Measurements from ENCODE around the gene ADARB2. TPM values are rescaled to one million over a fixed set of nuclear protein-coding genes. Genes with fewer than 3 reads are reported as not detected.

ADARB2 gene
- total and polyA plus RNA-seq, 4 donors = 0.22 to 1.3 (median 0.55) TPM

- 74 to 81% methylated on average over 29 of the region's 29 CpGs for WGBS, 2 donors
- Histone ChIP-seq H3K27ac (ENCODE audit: low read depth in 1 of 2, low read length in 1 of 2) (no peak overlapping the region), H3K27me3 (ENCODE audit: control insufficient read depth in 3 of 3, insufficient read depth in 3 of 3, low read length in 2 of 3) (no peaks in the 10 kb centered on the region), H3K36me3 (ENCODE audit: control insufficient read depth in 4 of 4, insufficient read depth in 4 of 4, low read length in 4 of 4) (no peaks in the 10 kb centered on the region), H3K9ac (ENCODE audit: insufficient read depth in 1 of 2, low read length in 2 of 2) (no peak overlapping the region), H3K4me3 (no peak overlapping the region), H3K4me1 (ENCODE audit: control insufficient read depth in 5 of 5, insufficient read depth in 5 of 5, low read length in 5 of 5) (no peaks in the 10 kb centered on the region), H3K9me3 (ENCODE audit: control insufficient read depth in 4 of 4, insufficient read depth in 3 of 4, low read length in 3 of 4) (peaks cover 0 to 3% (median 0%) of the 10 kb centered on the region in 4 donors)
- TF ChIP-seq CTCF (IDR thresholded peaks at IDR 0.05; ENCODE audit: control extremely low read depth, extremely low read depth) = no peak
- no peak for ATAC-seq (ENCODE audit: insufficient read depth, low FRiP score)
- DNase-seq = no peak
These were observed 220.7 kb downstream of the ADARB2 start for GRCh38 chr10:1516492-1517165.

- no peak for TF ChIP-seq CTCF (IDR thresholded peaks at IDR 0.05; ENCODE audit: control extremely low read depth, extremely low read depth)
- Histone ChIP-seq H3K36me3 (ENCODE audit: control insufficient read depth in 4 of 4, insufficient read depth in 4 of 4, low read length in 4 of 4) (no peaks in the 10 kb centered on the region), H3K4me1 (ENCODE audit: control insufficient read depth in 5 of 5, insufficient read depth in 5 of 5, low read length in 5 of 5) (no peaks in the 10 kb centered on the region), H3K9ac (ENCODE audit: insufficient read depth in 1 of 2, low read length in 2 of 2) (no peak overlapping the region), H3K27ac (ENCODE audit: low read depth in 1 of 2, low read length in 1 of 2) (no peak overlapping the region), H3K9me3 (ENCODE audit: control insufficient read depth in 4 of 4, insufficient read depth in 3 of 4, low read length in 3 of 4) (peaks cover 0 to 3% (median 0%) of the 10 kb centered on the region in 4 donors), H3K27me3 (ENCODE audit: control insufficient read depth in 3 of 3, insufficient read depth in 3 of 3, low read length in 2 of 3) (no peaks in the 10 kb centered on the region), H3K4me3 (no peak overlapping the region)
- ATAC-seq (ENCODE audit: insufficient read depth, low FRiP score) (no peak), DNase-seq (no peak)
- WGBS, 2 donors = 81 to 83% methylated on average over 18 of the region's 18 CpGs
These were observed 221.4 kb downstream of the ADARB2 start for GRCh38 chr10:1515780-1516491.

- ATAC-seq (ENCODE audit: insufficient read depth, low FRiP score) = no peak
- no peak for TF ChIP-seq CTCF (IDR thresholded peaks at IDR 0.05; ENCODE audit: control extremely low read depth, extremely low read depth)
- no peak overlapping the region for H3K4me3 ChIP-seq
- WGBS, 2 donors = 95 to 97% methylated on average over 14 of the region's 14 CpGs
- no peak overlapping the region for H3K27ac ChIP-seq (ENCODE audit: low read depth in 1 of 2, low read length in 1 of 2)
- no peaks in the 10 kb centered on the region for H3K4me1 ChIP-seq (ENCODE audit: control insufficient read depth in 5 of 5, insufficient read depth in 5 of 5, low read length in 5 of 5)
- H3K9me3 ChIP-seq (ENCODE audit: control insufficient read depth in 4 of 4, insufficient read depth in 3 of 4, low read length in 3 of 4) = peaks cover 0 to 3% (median 0%) of the 10 kb centered on the region in 4 donors
- H3K9ac ChIP-seq (ENCODE audit: insufficient read depth in 1 of 2, low read length in 2 of 2) = no peak overlapping the region
- H3K36me3 ChIP-seq (ENCODE audit: control insufficient read depth in 4 of 4, insufficient read depth in 4 of 4, low read length in 4 of 4) = no peaks in the 10 kb centered on the region
- H3K27me3 ChIP-seq (ENCODE audit: control insufficient read depth in 3 of 3, insufficient read depth in 3 of 3, low read length in 2 of 3) = no peaks in the 10 kb centered on the region
- DNase-seq = no peak
These were observed 222.1 kb downstream of the ADARB2 start for GRCh38 chr10:1515121-1515779.
